GM23248 (cell line): Measurements from ENCODE around the gene CLDN4. TPM values are rescaled to one million over a fixed set of nuclear protein-coding genes. Genes with fewer than 3 reads are reported as not detected.
"Not testable (repeated sequence)": the region's sequence is repeated elsewhere in the genome, so short reads cannot be mapped to it uniquely, and the experiment has no call there.

Experiments used
- DNase-seq: peaks from one replicate; pipeline ENCODE4 v3.0.0-alpha.2; 2015
- H2AFZ ChIP-seq: fragments of 200-600 bp; sonication (generic); 2 replicates; pipeline ENCODE4 v1.6.1; 2016; ENCODE audit warnings: antibody characterized with exemption
- H3F3A ChIP-seq: fragments of 200-600 bp; sonication (generic); 2 replicates; pipeline ENCODE4 v1.6.1; 2016; ENCODE audit warnings: mild to moderate bottlenecking, antibody characterized with exemption, mixed run types; ENCODE audit not compliant: insufficient read depth
- H3K27ac ChIP-seq: fragments of 200-600 bp; sonication (generic); 2 replicates; pipeline ENCODE4 v1.5.1; 2016; ENCODE audit warnings: mild to moderate bottlenecking
- H3K27me3 ChIP-seq: fragments of 200-600 bp; sonication (generic); replicated peaks from 2 replicates; pipeline ENCODE4 v1.6.1; 2016; ENCODE audit warnings: mild to moderate bottlenecking; ENCODE audit not compliant: insufficient read depth
- H3K36me3 ChIP-seq: fragments of 200-600 bp; sonication (generic); 2 replicates; pipeline ENCODE4 v1.6.1; 2016; ENCODE audit warnings: low read depth, mild to moderate bottlenecking
- H3K4me1 ChIP-seq: fragments of 200-600 bp; sonication (generic); 2 replicates; pipeline ENCODE4 v1.6.1; 2016; ENCODE audit warnings: mild to moderate bottlenecking; ENCODE audit not compliant: insufficient read depth
- H3K4me2 ChIP-seq: fragments of 200-600 bp; sonication (generic); one replicate; pipeline ENCODE4 v1.6.1; 2016; ENCODE audit warnings: mild to moderate bottlenecking; ENCODE audit not compliant: unreplicated experiment
- H3K4me3 ChIP-seq: fragments of 200-600 bp; sonication (generic); 2 replicates; pipeline ENCODE4 v1.5.1; 2016; ENCODE audit warnings: mild to moderate bottlenecking
- H3K79me2 ChIP-seq: fragments of 200-600 bp; sonication (generic); 2 replicates; pipeline ENCODE4 v1.6.1; 2016; ENCODE audit warnings: mild to moderate bottlenecking; ENCODE audit not compliant: insufficient read depth
- H3K9ac ChIP-seq: fragments of 200-600 bp; sonication (generic); 2 replicates; pipeline ENCODE4 v1.6.1; 2016; ENCODE audit warnings: mild to moderate bottlenecking
- H3K9me2 ChIP-seq: fragments of 200-600 bp; sonication (generic); 2 replicates; pipeline ENCODE4 v1.6.1; 2016; ENCODE audit warnings: mixed run types, mild to moderate bottlenecking, moderate library complexity; ENCODE audit not compliant: insufficient read depth
- H3K9me3 ChIP-seq: fragments of 200-600 bp; sonication (generic); one replicate; pipeline ENCODE4 v1.6.1; 2017; ENCODE audit warnings: low read depth
- H4K20me1 ChIP-seq: fragments of 200-600 bp; sonication (generic); 2 replicates; pipeline ENCODE4 v1.6.0; 2016; ENCODE audit not compliant: insufficient read depth
- EZH2 ChIP-seq: fragments of 200-600 bp; sonication (generic); IDR thresholded peaks from 2 replicates; pipeline ENCODE4 v1.6.1; 2018; ENCODE audit warnings: antibody characterized with exemption, mild to moderate bottlenecking; ENCODE audit not compliant: insufficient read depth, poor library complexity, severe bottlenecking
- EZH2phosphoT487 ChIP-seq: fragments of 200-600 bp; sonication (generic); IDR thresholded peaks from 2 replicates; pipeline ENCODE4 v1.6.1; 2018; ENCODE audit warnings: antibody characterized with exemption, moderate library complexity, mild to moderate bottlenecking, low read depth; ENCODE audit not compliant: insufficient read depth
- WGBS, 2 experiments: methylation state at CpG; one replicate each; pipeline ENCODE4 v1.1.6; 2015 to 2017; ENCODE audit warnings: low lambda C conversion rate in 2 of 2, low coverage in 1 of 2; ENCODE audit errors: missing lambda C conversion rate in 2 of 2; 5-methylcytosine and 5-hydroxymethylcytosine counted together
- in situ Hi-C: fragments of 300-500 bp; cut with MboI; formaldehyde crosslinking; loops from 2 replicates; pipeline ENCODE4 v1.15.0; 2020
- polyA plus RNA-seq: library from polyadenylated mRNA; unstranded; fragments of >200 nt; fragmentation: Nextera tagmentation; extraction: Ambion mirVana; gene quantifications from 2 replicates; pipeline ENCODE4 v1.2.1, GENCODE V29; 2016
- total RNA-seq: library from RNA; depleted of rRNA; stranded (reverse); fragments of >200 nt; shearing (Covaris generic); gene quantifications from 2 replicates; pipeline ENCODE4 v1.2.3, GENCODE V29; 2014; rRNA removed

CLDN4 gene
- total RNA-seq, result not detected in 2 replicates
- polyA plus RNA-seq, result 0.06 and 0.10 TPM in 2 replicates

- no peak within 1 kb of the TSS for H3K4me3 ChIP-seq
- DNase-seq, result no peak
- no peaks in the 10 kb centered on the region for H3K27me3 ChIP-seq
- H3K9me2 ChIP-seq, result no peaks in the 10 kb centered on the region
- H3K9ac ChIP-seq, result no peak within 1 kb of the TSS
- TF ChIP-seq EZH2phosphoT487, result no peak
- no peak for TF ChIP-seq EZH2
- no peak within 1 kb of the TSS for H2AFZ ChIP-seq
- H3K27ac ChIP-seq, result no peak within 1 kb of the TSS
- H3K36me3 ChIP-seq, result no peaks in the 10 kb centered on the region
- no peak within 1 kb of the TSS for H3K4me2 ChIP-seq
- H3K9me3 ChIP-seq, result no peaks in the 10 kb centered on the region
- no peaks in the 10 kb centered on the region for H3K4me1 ChIP-seq
- H3F3A ChIP-seq, result no peaks in the 10 kb centered on the region
- no peaks in the 10 kb centered on the region for H4K20me1 ChIP-seq
- in situ Hi-C loops, result no loop called here
- 82 to 84% methylated on average over 42 of the region's 42 CpGs for WGBS, 2 experiments
- H3K79me2 ChIP-seq, result no peaks in the 10 kb centered on the region
Observed at GRCh38 chr7:73830681-73831583, at the start of gene CLDN4. Gene CLDN4 (plus strand): TSS chr7:73830996. CDS start chr7:73831202, 206 bp downstream.

GRCh38 chr7:73786588-73786987 lies 44.2 kb upstream of the CLDN4 start:
- H3F3A ChIP-seq, result no peaks in the 10 kb centered on the region
- TF ChIP-seq EZH2phosphoT487, result no peak
- no peak for TF ChIP-seq EZH2
- no peaks in the 10 kb centered on the region for H3K36me3 ChIP-seq
- DNase-seq, result no peak
- H3K9me2 ChIP-seq, result no peaks in the 10 kb centered on the region
- no peaks in the 10 kb centered on the region for H4K20me1 ChIP-seq
- no peaks in the 10 kb centered on the region for H3K79me2 ChIP-seq
- no peak overlapping the region for H3K9ac ChIP-seq
- no peak overlapping the region for H2AFZ ChIP-seq
- no peaks in the 10 kb centered on the region for H3K27me3 ChIP-seq
- in situ Hi-C loops, result no loop called here
- no peaks in the 10 kb centered on the region for H3K4me1 ChIP-seq
- H3K4me2 ChIP-seq, result no peak overlapping the region
- no peak overlapping the region for H3K27ac ChIP-seq
- 30 to 52% methylated on average over 1 of the region's 1 CpG for WGBS, 2 experiments
- no peak overlapping the region for H3K4me3 ChIP-seq
- no peaks in the 10 kb centered on the region for H3K9me3 ChIP-seq

- DNase-seq, H3K4me2 ChIP-seq, H3K4me1 ChIP-seq, H2AFZ ChIP-seq, H3F3A ChIP-seq, H3K9ac ChIP-seq, H3K27me3 ChIP-seq, H3K9me3 ChIP-seq, H3K4me3 ChIP-seq, H3K36me3 ChIP-seq, H3K79me2 ChIP-seq, in situ Hi-C loops, H3K9me2 ChIP-seq, H4K20me1 ChIP-seq, H3K27ac ChIP-seq: not testable (repeated sequence)
- 61 to 71% methylated on average over 1 of the region's 1 CpG for WGBS, 2 experiments
Observed at GRCh38 chr7:73787786-73788048, 43.1 kb upstream of the CLDN4 start.

GRCh38 chr7:73789051-73789450 lies 41.7 kb upstream of the CLDN4 start:
- no peak for DNase-seq
- Histone ChIP-seq H4K20me1 (no peaks in the 10 kb centered on the region), H3K36me3 (no peaks in the 10 kb centered on the region), H3K9me2 (no peaks in the 10 kb centered on the region), H2AFZ (no peak overlapping the region), H3K9ac (no peak overlapping the region), H3K79me2 (no peaks in the 10 kb centered on the region), H3K4me1 (no peaks in the 10 kb centered on the region), H3K4me3 (no peak overlapping the region), H3K27me3 (no peaks in the 10 kb centered on the region), H3F3A (no peaks in the 10 kb centered on the region), H3K27ac (no peak overlapping the region), H3K9me3 (no peaks in the 10 kb centered on the region), H3K4me2 (no peak overlapping the region)
- TF ChIP-seq EZH2 (no peak), EZH2phosphoT487 (no peak)
- in situ Hi-C loops, result no loop called here
- 71 to 73% methylated on average over 4 of the region's 4 CpGs for WGBS, 2 experiments

- H3K27me3 ChIP-seq, H4K20me1 ChIP-seq, H3K9ac ChIP-seq, H3F3A ChIP-seq, H3K27ac ChIP-seq, H3K4me1 ChIP-seq, H3K36me3 ChIP-seq, H3K9me3 ChIP-seq, H2AFZ ChIP-seq, H3K9me2 ChIP-seq, DNase-seq, H3K4me2 ChIP-seq, H3K79me2 ChIP-seq, H3K4me3 ChIP-seq, in situ Hi-C loops: not testable (repeated sequence)
- 69 to 86% methylated on average over 6 to 7 of the region's 7 CpGs for WGBS, 2 experiments
Observed at GRCh38 chr7:73791170-73791690, 39.6 kb upstream of the CLDN4 start.

GRCh38 chr7:73795188-73795587 lies 35.6 kb upstream of the CLDN4 start:
- DNase-seq, H3K4me2 ChIP-seq, H3K27me3 ChIP-seq, H3K27ac ChIP-seq, H3K9ac ChIP-seq, H4K20me1 ChIP-seq, in situ Hi-C loops, H3K4me3 ChIP-seq, H2AFZ ChIP-seq, H3K79me2 ChIP-seq, H3K9me2 ChIP-seq, H3F3A ChIP-seq, H3K36me3 ChIP-seq, H3K4me1 ChIP-seq, H3K9me3 ChIP-seq: not testable (repeated sequence)

GRCh38 chr7:73796656-73797055 lies 34.1 kb upstream of the CLDN4 start:
- H3K4me3 ChIP-seq, H2AFZ ChIP-seq, H3K27me3 ChIP-seq, in situ Hi-C loops, H3K4me1 ChIP-seq, H3K27ac ChIP-seq, DNase-seq, H4K20me1 ChIP-seq, H3K9me2 ChIP-seq, H3K9me3 ChIP-seq, H3K4me2 ChIP-seq, H3F3A ChIP-seq, H3K36me3 ChIP-seq, H3K79me2 ChIP-seq, H3K9ac ChIP-seq: not testable (repeated sequence)
- WGBS, 2 experiments, result 65 to 79% methylated on average over 4 of the region's 6 CpGs
